NT2/D1 (cell line): Measurements from ENCODE around the gene ACER3.

ENCODE experiments used
- DNase-seq: peaks from one replicate; pipeline ENCODE4 v3.0.0-alpha.2; 2011; ENCODE audit warnings: low read depth, low spot score
- H3K27me3 ChIP-seq: 2 replicates; pipeline ENCODE4 v1.6.0; 2011; ENCODE audit warnings: mild to moderate bottlenecking; ENCODE audit not compliant: insufficient read length, insufficient read depth
- H3K36me3 ChIP-seq: 2 replicates; pipeline ENCODE4 v1.6.1; 2011; ENCODE audit warnings: mild to moderate bottlenecking, low read length, mixed read lengths; ENCODE audit not compliant: insufficient read depth, insufficient read length
- H3K4me1 ChIP-seq: 2 replicates; pipeline ENCODE4 v1.5.1; 2011; ENCODE audit not compliant: insufficient read depth, insufficient read length
- H3K4me3 ChIP-seq: 2 replicates; pipeline ENCODE4 v1.5.1; 2011; ENCODE audit warnings: low read depth; ENCODE audit not compliant: insufficient read length
- H3K9ac ChIP-seq: 2 replicates; pipeline ENCODE4 v1.6.0; 2011; ENCODE audit warnings: low read depth; ENCODE audit not compliant: insufficient read length
- H3K9me3 ChIP-seq: 2 replicates; pipeline ENCODE4 v1.5.1; 2011; ENCODE audit warnings: mild to moderate bottlenecking, low read length; ENCODE audit not compliant: insufficient read depth
- SUZ12 ChIP-seq: IDR thresholded peaks from 2 replicates; pipeline ENCODE4 v1.6.1; 2011; ENCODE audit not compliant: insufficient read length, insufficient read depth; ENCODE audit errors: extremely low read depth
- YY1 ChIP-seq: IDR thresholded peaks from 2 replicates; pipeline ENCODE4 v1.6.1; 2011; ENCODE audit not compliant: insufficient read length, insufficient read depth
- ZNF274 ChIP-seq: IDR thresholded peaks from 2 replicates; pipeline ENCODE4 v1.6.1; 2011; ENCODE audit warnings: mild to moderate bottlenecking, low read depth, low read length

Gene ACER3

GRCh38 chr11:76831686-76832310 is 28.9 kb upstream of the ACER3 start:
- no peaks in the 10 kb centered on the region for H3K36me3 ChIP-seq
- TF ChIP-seq ZNF274 (no peak), SUZ12 (no peak), YY1 (no peak)
- H3K9me3 ChIP-seq, result no peaks in the 10 kb centered on the region
- H3K27me3 ChIP-seq, result no peaks in the 10 kb centered on the region
- H3K4me3 ChIP-seq, result no peak overlapping the region
- no peak overlapping the region for H3K9ac ChIP-seq
- H3K4me1 ChIP-seq, result no peaks in the 10 kb centered on the region
- DNase-seq, result no peak

DNA sequence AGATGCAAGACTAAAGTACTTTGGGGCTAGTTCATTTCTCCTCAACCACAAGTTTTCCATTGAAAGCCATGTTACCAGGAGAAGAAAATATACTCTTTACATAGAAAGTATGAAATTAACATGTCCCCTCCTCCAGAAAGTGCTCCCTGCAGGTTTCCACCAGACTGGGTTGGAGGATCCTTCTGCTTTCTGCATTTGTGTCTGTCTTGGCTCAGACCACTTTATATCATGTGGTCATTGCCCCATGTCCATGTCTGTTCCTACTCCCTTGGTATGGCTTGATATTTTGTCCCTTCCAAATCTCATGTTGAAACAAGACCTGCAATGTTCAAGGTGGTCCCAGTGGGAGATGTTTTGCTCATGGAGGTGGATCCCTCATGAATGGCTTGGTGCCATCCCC is 28.4 kb upstream of the ACER3 start:
- H3K9ac ChIP-seq, result no peak overlapping the region
- no peak overlapping the region for H3K4me3 ChIP-seq
- peaks cover 4% of the 10 kb centered on the region for H3K4me1 ChIP-seq
- H3K9me3 ChIP-seq, result no peaks in the 10 kb centered on the region
- no peak for TF ChIP-seq YY1
- no peak for TF ChIP-seq ZNF274
- TF ChIP-seq SUZ12, result no peak
- no peaks in the 10 kb centered on the region for H3K27me3 ChIP-seq
- no peak for DNase-seq
- H3K36me3 ChIP-seq, result no peaks in the 10 kb centered on the region

DNA sequence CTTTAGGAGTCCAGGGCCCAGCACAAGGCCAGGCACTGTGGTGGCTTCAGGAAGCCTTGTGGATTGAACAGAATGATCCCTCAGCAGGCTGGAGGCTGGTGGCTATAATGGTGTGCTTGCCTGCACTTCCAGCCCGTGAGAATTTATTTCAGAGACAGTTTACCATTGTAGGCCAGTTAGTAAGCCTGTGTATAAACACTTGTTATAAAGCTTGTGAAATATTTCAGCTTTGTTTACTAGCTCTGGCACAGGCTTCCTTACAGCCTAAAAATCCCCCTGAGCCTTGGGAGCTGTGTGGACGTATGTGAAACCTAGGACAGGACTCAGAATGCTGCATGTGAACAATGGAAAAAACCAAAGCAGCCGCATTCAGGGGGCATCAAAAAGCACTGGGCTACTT is 26.6 kb upstream of the ACER3 start:
- Histone ChIP-seq H3K9me3 (no peaks in the 10 kb centered on the region), H3K27me3 (no peaks in the 10 kb centered on the region), H3K9ac (no peak overlapping the region), H3K4me1 (peaks cover 4% of the 10 kb centered on the region), H3K36me3 (no peaks in the 10 kb centered on the region), H3K4me3 (no peak overlapping the region)
- DNase-seq, result no peak
- no peak for TF ChIP-seq SUZ12
- no peak for TF ChIP-seq ZNF274
- no peak for TF ChIP-seq YY1

DNA sequence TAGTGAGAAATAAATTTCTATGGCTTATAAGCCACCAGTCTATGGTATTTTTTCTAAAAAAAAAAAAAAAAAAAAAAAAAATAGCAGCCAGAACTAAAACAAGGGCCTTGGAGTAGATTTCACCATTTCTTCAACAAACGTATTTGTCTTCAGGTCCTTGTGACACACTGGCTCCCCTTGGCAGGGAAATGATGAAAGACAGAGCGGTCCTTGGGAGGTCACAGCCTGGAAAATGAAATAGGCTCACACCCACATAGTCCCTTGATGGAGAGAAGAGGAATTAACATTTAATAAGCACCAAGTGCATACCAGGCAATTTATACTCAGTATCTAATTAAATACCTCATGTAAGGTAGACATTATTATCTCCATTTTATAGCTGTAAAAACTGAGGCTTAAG is 25.7 kb upstream of the ACER3 start:
- Histone ChIP-seq H3K36me3 (no peaks in the 10 kb centered on the region), H3K27me3 (no peaks in the 10 kb centered on the region), H3K9ac (no peak overlapping the region), H3K4me1 (peaks cover 4% of the 10 kb centered on the region), H3K4me3 (no peak overlapping the region), H3K9me3 (no peaks in the 10 kb centered on the region)
- no peak for DNase-seq
- TF ChIP-seq SUZ12, result no peak
- TF ChIP-seq ZNF274, result no peak
- no peak for TF ChIP-seq YY1

GRCh38 chr11:76835928-76836612 is 24.6 kb upstream of the ACER3 start:
- no peak overlapping the region for H3K9ac ChIP-seq
- DNase-seq, result no peak
- H3K4me3 ChIP-seq, result no peak overlapping the region
- H3K9me3 ChIP-seq, result no peaks in the 10 kb centered on the region
- H3K27me3 ChIP-seq, result no peaks in the 10 kb centered on the region
- peaks cover 4% of the 10 kb centered on the region for H3K4me1 ChIP-seq
- TF ChIP-seq YY1, result no peak
- TF ChIP-seq SUZ12, result no peak
- TF ChIP-seq ZNF274, result no peak
- no peaks in the 10 kb centered on the region for H3K36me3 ChIP-seq

DNA sequence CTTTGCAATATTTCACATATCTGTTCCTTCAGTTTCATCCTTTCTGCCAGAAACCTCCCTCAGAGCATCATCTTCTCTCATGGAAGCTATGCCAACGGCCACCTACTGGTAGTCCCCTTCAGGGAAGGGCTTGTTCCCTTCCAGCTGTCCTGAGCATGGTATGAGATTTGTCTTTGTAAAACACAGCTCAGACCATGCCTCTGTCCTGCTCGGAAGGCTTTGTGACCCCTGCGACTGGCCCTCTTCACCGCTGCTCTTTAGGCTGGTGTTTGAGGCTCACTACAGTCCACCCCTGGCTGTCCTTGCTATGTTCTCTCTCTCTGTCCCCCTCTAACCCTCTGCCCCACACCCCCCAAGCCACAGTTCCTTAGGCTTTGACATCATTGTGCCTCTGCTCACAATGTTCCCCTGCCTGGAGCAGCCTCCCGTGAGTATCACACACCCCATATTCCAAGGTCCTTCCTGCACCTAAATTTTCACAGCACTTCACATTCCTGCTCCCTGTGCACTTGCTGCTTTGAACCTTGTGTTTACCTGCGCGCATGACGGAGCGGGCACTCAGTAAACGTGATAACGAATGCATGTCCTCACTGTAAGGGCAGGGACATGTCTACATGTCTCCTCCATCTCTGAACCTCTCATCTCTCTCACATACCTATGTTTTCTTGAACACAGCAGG is 24.0 kb upstream of the ACER3 start:
- no peak for DNase-seq
- TF ChIP-seq SUZ12 (no peak), YY1 (no peak), ZNF274 (no peak)
- H3K36me3 ChIP-seq, result no peaks in the 10 kb centered on the region
- H3K9me3 ChIP-seq, result no peaks in the 10 kb centered on the region
- no peak overlapping the region for H3K4me3 ChIP-seq
- no peaks in the 10 kb centered on the region for H3K27me3 ChIP-seq
- H3K9ac ChIP-seq, result no peak overlapping the region
- peaks cover 4% of the 10 kb centered on the region for H3K4me1 ChIP-seq
